Smooth muscle cell of trachea (primary cell): ENCODE data around the gene TERB2. TPM values are rescaled to one million over a fixed set of nuclear protein-coding genes. Genes with fewer than 3 reads are reported as not detected.

ENCODE experiments used
- total RNA-seq: library from RNA; depleted of rRNA; stranded (reverse); fragments of >200 nt; gene quantifications from 2 replicates; pipeline ENCODE4 v1.2.1, GENCODE V29; 2014

The TERB2 gene
- total RNA-seq, result not detected in 2 replicates

GRCh38 chr15:44956388-44956787, at the start of gene TERB2:
TSS of gene TERB2 (plus strand) at chr15:44956687. CDS start at chr15:44956719, 32 bp downstream.

GRCh38 chr15:45022871-45023658, 66.6 kb downstream of the TERB2 start, which contains the start of gene SORD:
TSS of gene SORD (plus strand) at chr15:45023195. CDS start at chr15:45023284, 89 bp downstream.

Other genes with a start within 250 kb of the TERB2 start
- 1.2 and 1.3 TPM in 2 replicates for gene PATL2, start 245.4 kb upstream of the TERB2 start, total RNA-seq
- 2,721 and 2,931 TPM in 2 replicates for gene B2M, start 245.2 kb upstream of the TERB2 start, total RNA-seq
- gene TRIM69, start 220.2 kb upstream of the TERB2 start, total RNA-seq, result 26.0 and 28.2 TPM in 2 replicates
- gene SORD, start 66.5 kb downstream of the TERB2 start, total RNA-seq, result 12.4 and 16.6 TPM in 2 replicates
- 0.17 TPM in 1 of 2 replicates, not detected in the other for gene DUOX2, start 157.5 kb downstream of the TERB2 start, total RNA-seq
- gene DUOXA2, start 157.6 kb downstream of the TERB2 start, total RNA-seq, result not detected in 2 replicates
- 0.17 TPM in 1 of 2 replicates, not detected in the other for gene DUOXA1, start 173.2 kb downstream of the TERB2 start, total RNA-seq
- gene DUOX1, start 173.3 kb downstream of the TERB2 start, total RNA-seq, result under 0.01 and 0.99 TPM in 2 replicates
- gene SHF, start 231.3 kb downstream of the TERB2 start, total RNA-seq, result 2.5 and 4.3 TPM in 2 replicates